ENCODE results near the gene TBCD.
"Not testable (repeated sequence)": the region's sequence is repeated elsewhere in the genome, so short reads cannot be mapped to it uniquely, and the experiment has no call there.

Gene TBCD

GRCh38 chr17:82964851-82965341, 213.0 kb downstream of the TBCD start:
- TF ChIP-seq CTCF (IDR thresholded peaks at IDR 0.05; ENCODE audit: extremely low read depth, missing control alignments) = no peak
- DNase-seq (ENCODE audit: low spot score) = no peak

DNA sequence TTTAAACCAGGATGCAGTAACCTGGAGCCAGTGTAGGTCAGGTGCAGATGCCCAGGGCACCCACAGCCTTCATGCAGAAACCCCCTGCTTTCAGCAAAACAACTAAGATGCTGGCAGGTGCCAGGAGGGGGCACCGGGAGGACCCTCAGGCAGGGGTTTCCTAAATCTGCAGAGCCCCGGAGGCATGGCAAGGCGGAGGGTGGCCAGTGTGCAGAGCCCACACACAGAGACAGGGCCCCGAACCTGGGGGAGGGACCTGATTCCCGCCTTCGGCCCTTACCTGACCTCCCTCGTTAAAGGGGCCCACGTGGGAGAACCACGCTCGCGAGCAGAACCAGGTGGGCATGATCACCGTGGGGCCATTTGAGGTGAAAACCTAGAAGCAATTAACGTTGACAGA, 213.5 kb downstream of the TBCD start:
- TF ChIP-seq CTCF (IDR thresholded peaks at IDR 0.05; ENCODE audit: extremely low read depth, missing control alignments) = no peak
- DNase-seq (ENCODE audit: low spot score) = no peak

DNA sequence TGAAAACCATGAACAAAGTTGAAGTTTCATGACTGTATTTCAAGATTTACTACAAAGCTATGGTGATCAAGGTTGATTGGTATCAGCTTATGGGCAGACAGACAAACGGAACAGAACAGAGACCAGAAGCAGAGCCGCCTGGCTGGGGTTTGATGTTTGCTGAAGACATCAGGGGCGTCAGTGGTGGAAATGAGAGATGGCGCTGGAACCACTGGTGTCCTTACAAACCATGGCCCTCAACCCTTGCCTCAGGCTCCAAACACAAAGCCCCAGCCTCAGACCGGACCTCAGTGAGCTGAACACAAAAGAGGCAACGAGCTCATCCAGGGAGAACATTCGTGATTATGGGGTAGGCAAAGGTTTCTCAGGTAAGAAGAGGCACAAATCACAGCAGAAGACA, 214.6 kb downstream of the TBCD start:
- no peak for DNase-seq (ENCODE audit: low spot score)
- TF ChIP-seq CTCF (IDR thresholded peaks at IDR 0.05; ENCODE audit: extremely low read depth, missing control alignments) = no peak

DNA sequence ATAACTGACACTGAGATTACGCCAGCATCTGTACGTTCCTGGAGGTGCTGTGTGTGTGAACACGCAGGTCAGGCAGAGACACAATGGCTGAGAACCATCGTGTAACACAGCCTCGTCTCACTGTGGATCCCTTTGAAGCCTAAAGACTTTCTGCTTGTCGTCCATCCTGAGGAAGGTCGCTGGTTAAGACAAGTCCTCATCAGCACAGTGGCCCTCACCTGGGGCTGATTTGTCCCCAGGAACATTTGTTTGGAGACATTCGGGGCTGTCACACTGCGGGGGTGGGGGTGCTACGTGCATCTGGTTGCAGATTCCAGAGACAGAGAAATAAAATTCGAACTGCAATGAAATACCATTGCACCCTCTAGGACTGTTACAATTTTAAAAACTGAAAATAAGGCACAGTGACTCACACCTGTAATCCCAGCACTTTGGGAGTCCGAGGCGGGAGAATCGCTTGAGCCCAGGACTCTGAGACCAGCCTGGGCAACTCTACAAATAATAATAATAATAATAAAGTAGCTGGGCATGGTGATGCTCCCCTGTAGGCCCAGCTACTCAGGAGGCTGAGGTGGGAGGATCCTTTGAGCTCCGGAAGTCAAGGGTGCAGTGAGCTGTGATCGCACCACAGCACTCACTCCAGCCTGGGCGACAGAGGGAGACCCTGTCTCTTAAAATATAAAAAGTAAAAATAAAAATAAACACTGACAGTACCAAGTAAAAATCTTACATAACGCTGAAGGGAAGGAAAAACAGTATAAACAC, 215.6 kb downstream of the TBCD start:
- no peak for TF ChIP-seq CTCF (IDR thresholded peaks at IDR 0.05; ENCODE audit: extremely low read depth, missing control alignments)

GRCh38 chr17:82968033-82968841, 216.4 kb downstream of the TBCD start:
- DNase-seq (ENCODE audit: low spot score) = not testable (repeated sequence)

More for the DNA sequence above, 215.6 kb downstream of the TBCD start:
- no peak for DNase-seq (ENCODE audit: low spot score)

DNA sequence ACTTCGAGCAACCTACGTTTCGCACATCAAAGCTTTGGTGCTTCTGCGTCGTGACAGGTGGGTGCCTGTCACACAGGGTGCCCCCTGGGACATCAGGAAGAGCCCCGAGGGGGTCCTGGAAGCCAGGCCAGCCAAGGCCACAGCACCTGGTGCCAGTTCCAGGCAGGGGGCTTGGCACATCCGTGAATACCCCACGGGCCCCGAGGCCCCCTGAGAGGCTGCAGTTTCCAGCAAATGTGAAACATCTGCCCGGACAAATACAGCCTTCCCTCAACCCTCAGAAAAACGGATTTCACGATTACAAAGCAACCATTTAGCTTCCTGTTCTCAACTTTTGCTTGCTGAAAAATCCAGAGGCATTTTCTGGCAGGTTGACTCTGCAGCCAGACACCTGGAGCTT, 218.2 kb downstream of the TBCD start:
- DNase-seq (ENCODE audit: low spot score) = no peak
- TF ChIP-seq CTCF (IDR thresholded peaks at IDR 0.05; ENCODE audit: extremely low read depth, missing control alignments) = no peak

- no peak for TF ChIP-seq CTCF (IDR thresholded peaks at IDR 0.05; ENCODE audit: extremely low read depth, missing control alignments)
- no peak for DNase-seq (ENCODE audit: low spot score)
Observed at GRCh38 chr17:82970818-82971590, 219.1 kb downstream of the TBCD start.
